CD1c-positive myeloid dendritic cell (primary cell): ENCODE results near the gene CNN3.

Experiments used
- DNase-seq: peaks from one replicate; pipeline ENCODE4 v3.0.0-alpha.2; 2016; ENCODE audit errors: extremely low spot score

CNN3 gene

GRCh38 chr1:94856004-94856403, 70.9 kb downstream of the CNN3 start:
- DNase-seq = no peak

GRCh38 chr1:94855307-94855700, 71.6 kb downstream of the CNN3 start:
- no peak for DNase-seq

DNA sequence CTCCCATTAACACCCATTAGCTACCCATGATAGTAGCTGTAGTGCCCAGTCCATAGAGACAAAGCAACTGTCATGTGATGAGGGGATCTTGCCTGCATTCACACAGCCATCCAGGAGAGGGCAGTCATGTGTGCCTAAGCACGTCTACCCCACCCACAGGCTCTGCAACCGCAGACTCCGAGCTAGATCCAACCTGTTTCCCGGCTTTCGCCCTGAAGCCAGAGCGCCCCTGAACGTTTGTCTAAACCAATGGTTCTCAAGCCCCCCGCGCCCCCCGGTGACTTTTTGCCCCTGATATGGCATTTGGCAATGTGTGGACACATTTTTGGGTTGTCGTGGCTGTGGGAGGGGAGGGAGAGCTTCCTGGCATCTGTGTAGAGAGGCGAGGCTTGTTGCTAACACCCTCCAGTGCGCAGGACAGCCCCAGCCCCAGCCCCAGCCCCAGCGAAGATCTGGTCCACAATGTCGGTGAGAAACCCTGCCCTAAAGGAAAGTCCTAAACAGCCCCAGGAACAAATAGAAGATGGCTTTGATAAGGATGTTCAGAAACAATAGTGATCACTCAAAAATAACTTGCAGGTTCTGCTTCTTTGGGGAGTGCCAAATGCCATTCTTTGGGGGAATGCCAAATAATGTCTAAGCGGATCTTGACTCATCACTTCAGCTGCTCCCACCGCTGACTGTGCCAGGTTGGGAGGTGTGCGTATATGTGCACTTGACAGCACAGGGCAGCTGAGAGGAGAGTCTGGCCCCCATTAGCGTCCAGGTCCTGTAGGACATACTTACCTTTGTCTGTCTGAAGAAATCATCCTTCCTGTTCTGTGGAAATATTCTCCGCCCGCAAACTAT, 72.2 kb downstream of the CNN3 start:
- DNase-seq = peak; percentile 84

GRCh38 chr1:94852788-94853187, 74.1 kb downstream of the CNN3 start:
- DNase-seq = no peak

DNA sequence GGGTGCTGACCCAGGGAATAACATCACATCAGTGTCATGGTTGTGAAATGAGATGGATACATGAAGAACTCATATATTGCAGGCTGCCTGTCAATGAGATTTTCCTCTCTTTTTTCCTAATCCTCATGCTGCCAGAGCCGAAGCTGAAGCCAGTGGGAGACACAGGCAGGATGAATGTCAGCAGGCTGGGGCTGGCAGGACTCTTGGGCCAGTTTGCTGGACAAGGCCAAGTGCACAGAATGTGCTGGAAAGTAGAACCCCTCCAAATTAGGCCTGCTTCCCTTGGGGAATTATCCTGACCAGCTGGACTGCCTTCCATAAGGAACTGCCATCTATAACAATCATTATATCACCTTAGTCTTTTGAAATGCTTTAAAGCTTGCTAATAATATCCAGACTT, 75.3 kb downstream of the CNN3 start:
- DNase-seq = no peak
